SIG-M5 treated with dmso at 0.1 percent for 504 hours (cell line): ENCODE results near the gene SFN.

ENCODE experiments used
- DNase-seq: peaks from one replicate; lab custom pipeline; 2025; ENCODE audit not compliant: unreplicated experiment; lab: John Stamatoyannopoulos, UW

The SFN gene

DNA sequence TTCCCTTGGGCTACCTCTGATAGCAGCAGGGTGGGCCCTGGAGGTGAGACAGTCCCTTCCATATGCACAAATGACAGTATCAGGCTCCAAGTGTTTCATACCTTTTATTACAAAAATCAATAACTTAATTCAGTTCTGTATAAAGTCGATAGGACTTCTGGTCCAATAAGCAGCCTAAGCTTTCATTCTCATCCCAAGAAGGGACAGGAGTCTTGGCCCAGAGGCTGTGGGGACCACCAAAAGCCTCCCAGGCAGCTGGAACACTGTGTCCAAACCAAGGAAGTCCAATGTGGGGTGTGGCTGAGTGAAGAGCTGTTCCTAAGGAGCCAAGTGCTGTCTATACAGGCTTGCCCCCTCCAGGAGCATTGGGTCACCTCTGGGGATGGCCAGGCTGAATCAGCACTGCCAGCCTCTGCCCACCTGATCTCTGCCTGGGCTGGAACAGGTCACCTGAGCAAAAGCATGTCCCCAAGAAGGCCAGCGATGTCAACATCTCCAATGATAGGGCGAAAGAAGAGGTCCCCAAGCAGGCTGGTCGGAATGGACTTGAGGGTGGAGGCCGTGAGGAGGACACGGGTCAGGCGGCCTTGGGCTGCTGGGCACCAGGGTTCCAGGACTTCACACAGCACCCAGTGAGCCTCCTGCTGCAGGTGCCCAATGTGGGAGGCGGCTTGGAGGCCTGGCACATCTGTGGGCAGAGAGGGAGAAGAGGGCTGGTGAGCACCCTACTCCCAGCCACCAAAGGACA lies 48.6 kb downstream of the SFN start:
- no peak for DNase-seq

DNA sequence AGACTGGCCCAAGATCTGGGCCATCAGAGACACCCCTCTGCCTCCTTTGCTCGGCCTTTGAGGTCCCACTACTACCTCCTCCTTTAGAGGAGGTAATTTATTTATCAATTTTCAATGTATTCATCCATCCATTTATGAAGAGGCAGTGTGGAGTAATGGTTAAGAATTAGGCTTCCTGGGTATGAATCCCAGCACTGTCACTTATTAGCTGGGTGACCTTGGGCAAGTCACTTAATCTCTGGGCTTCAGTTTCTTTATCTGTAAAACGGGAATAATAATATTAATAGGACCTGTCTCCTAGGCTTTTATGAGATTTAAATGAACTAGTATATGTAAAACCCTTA lies 49.2 kb downstream of the SFN start:
- DNase-seq, result no peak

DNA sequence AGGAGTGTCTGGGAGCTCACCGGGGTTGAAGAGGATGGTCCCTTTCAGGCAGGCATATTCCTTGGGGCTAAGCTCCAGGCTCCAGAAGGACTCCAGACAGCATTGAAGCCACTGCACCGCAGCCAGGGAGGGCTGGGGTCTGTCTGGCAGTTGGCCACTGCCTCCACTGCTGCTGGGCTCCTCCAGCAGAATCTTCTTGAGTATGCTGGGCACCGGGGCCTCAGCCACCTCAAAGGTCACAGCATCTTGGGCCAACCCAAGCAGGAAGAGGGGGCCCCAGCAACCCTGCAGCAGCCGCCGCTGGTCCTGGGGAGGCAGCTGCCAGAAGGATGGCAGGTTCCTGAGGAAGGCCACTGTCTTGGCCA lies 50.4 kb downstream of the SFN start:
- no peak for DNase-seq
